ENCODE data around the gene MMP20.
A peak's percentile ranks its signal among the peaks of the same experiment; 100 is the strongest.

- TF ChIP-seq, protein P1, sequence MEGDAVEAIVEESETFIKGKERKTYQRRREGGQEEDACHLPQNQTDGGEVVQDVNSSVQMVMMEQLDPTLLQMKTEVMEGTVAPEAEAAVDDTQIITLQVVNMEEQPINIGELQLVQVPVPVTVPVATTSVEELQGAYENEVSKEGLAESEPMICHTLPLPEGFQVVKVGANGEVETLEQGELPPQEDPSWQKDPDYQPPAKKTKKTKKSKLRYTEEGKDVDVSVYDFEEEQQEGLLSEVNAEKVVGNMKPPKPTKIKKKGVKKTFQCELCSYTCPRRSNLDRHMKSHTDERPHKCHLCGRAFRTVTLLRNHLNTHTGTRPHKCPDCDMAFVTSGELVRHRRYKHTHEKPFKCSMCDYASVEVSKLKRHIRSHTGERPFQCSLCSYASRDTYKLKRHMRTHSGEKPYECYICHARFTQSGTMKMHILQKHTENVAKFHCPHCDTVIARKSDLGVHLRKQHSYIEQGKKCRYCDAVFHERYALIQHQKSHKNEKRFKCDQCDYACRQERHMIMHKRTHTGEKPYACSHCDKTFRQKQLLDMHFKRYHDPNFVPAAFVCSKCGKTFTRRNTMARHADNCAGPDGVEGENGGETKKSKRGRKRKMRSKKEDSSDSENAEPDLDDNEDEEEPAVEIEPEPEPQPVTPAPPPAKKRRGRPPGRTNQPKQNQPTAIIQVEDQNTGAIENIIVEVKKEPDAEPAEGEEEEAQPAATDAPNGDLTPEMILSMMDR (IDR thresholded peaks at IDR 0.05): no peak
- TF ChIP-seq POLR2AphosphoS5 (IDR thresholded peaks at IDR 0.05; ENCODE audit: low read depth, low read length): peak; percentile 38; the same call in 1 of the 2 replicates
Measured at GRCh38 chr11:102603091-102603490, 22.0 kb downstream of the MMP20 start.
